SK-N-SH (cell line): ENCODE data around the gene PIP5KL1. TPM values are rescaled to one million over a fixed set of nuclear protein-coding genes. Genes with fewer than 3 reads are reported as not detected.

ENCODE experiments used
- CTCF ChIA-PET: fragments of 300-600, 350-600 bp; formaldehyde crosslinking; extraction: SDS; loops from one replicate; lab custom pipeline; 2021; lab: Yijun Ruan, JAX
- POLR2A ChIA-PET: fragments of 350-600 bp; sonication (Branson Sonifier 250); formaldehyde crosslinking; extraction: SDS; loops from one replicate; lab custom pipeline; 2020; ENCODE audit warnings: antibody characterized with exemption, inconsistent platforms; lab: Yijun Ruan, JAX
- DNase-seq: peaks from one replicate; pipeline ENCODE4 v3.0.0; 2012
- H2AFZ ChIP-seq: fragments of 200-600 bp; sonication (generic); 2 replicates; pipeline ENCODE4 v1.8.1; 2016; ENCODE audit warnings: antibody characterized with exemption, mild to moderate bottlenecking, low read depth
- H3F3A ChIP-seq: fragments of 200-600 bp; sonication (generic); replicated peaks from 2 replicates; pipeline ENCODE3; 2016; ENCODE audit warnings: antibody characterized with exemption, mild to moderate bottlenecking; ENCODE audit not compliant: insufficient read depth
- H3K27ac ChIP-seq, 2 experiments: fragments of 200-500 bp in 1 of 2; fragments of 200-600 bp in 1 of 2; sonication (Bioruptor generic) in 1 of 2; sonication (generic), shearing (Covaris generic) in 1 of 2; 2 replicates each; pipeline versions ENCODE4 v1.5.1 to v1.6.1; 2014 to 2016; ENCODE audit warnings: low read depth in 2 of 2, inconsistent platforms in 1 of 2, low read length in 1 of 2, mild to moderate bottlenecking in 1 of 2, mixed read lengths in 1 of 2
- H3K27me3 ChIP-seq: fragments of 200-600 bp; sonication (generic), shearing (Covaris generic); 2 replicates; pipeline ENCODE4 v1.6.1; 2016; ENCODE audit warnings: mixed run types; ENCODE audit not compliant: insufficient read depth
- H3K36me3 ChIP-seq, 2 experiments: fragments of 200-500 bp in 1 of 2; fragments of 200-600 bp in 1 of 2; sonication (Bioruptor generic) in 1 of 2; sonication (generic) in 1 of 2; replicated peaks in 1 of 2; 2 replicates each; pipeline versions ENCODE3 to v1.5.1; 2014 to 2016; ENCODE audit warnings: low read length in 1 of 2, mild to moderate bottlenecking in 1 of 2; ENCODE audit not compliant: insufficient read depth in 2 of 2, control insufficient read depth in 1 of 2
- H3K4me1 ChIP-seq, 2 experiments: fragments of 200-500 bp in 1 of 2; fragments of 200-600 bp in 1 of 2; sonication (Bioruptor generic) in 1 of 2; sonication (generic), shearing (Covaris generic) in 1 of 2; 2 replicates each; pipeline versions ENCODE4 v1.5.1 to v1.6.1; 2014 to 2016; ENCODE audit warnings: low read depth in 1 of 2, low read length in 1 of 2, mixed run types in 1 of 2; ENCODE audit not compliant: insufficient read depth in 2 of 2, control insufficient read depth in 1 of 2
- H3K4me2 ChIP-seq: fragments of 200-600 bp; sonication (generic), shearing (Covaris generic); 2 replicates; pipeline ENCODE4 v1.6.1; 2017; ENCODE audit warnings: mixed run types
- H3K4me3 ChIP-seq, 2 experiments: fragments of 200-500 bp in 1 of 2; fragments of 200-600 bp in 1 of 2; sonication (Bioruptor generic) in 1 of 2; sonication (generic), shearing (Covaris generic) in 1 of 2; 2 replicates each; pipeline versions ENCODE4 v1.5.1 to v1.8.1; 2014 to 2016; ENCODE audit warnings: low read depth in 2 of 2, inconsistent platforms in 1 of 2, low read length in 1 of 2, mild to moderate bottlenecking in 1 of 2, mixed read lengths in 1 of 2, moderate library complexity in 1 of 2
- H3K79me2 ChIP-seq: fragments of 200-600 bp; sonication (generic); 2 replicates; pipeline ENCODE4 v1.8.1; 2017; ENCODE audit warnings: mild to moderate bottlenecking; ENCODE audit not compliant: insufficient read depth
- H3K9ac ChIP-seq: fragments of 200-600 bp; sonication (generic); 2 replicates; pipeline ENCODE4 v1.6.1; 2017; ENCODE audit warnings: mixed run types
- H3K9me2 ChIP-seq: fragments of 200-600 bp; sonication (generic); 2 replicates; pipeline ENCODE4 v1.6.1; 2017; ENCODE audit warnings: mixed run types
- H3K9me3 ChIP-seq: fragments of 200-600 bp; sonication (generic); 2 replicates; pipeline ENCODE4 v1.6.1; 2017; ENCODE audit warnings: mixed run types, mild to moderate bottlenecking, moderate library complexity
- H4K20me1 ChIP-seq: fragments of 200-600 bp; sonication (generic); 2 replicates; pipeline ENCODE4 v1.6.1; 2017; ENCODE audit warnings: mild to moderate bottlenecking, mixed run types; ENCODE audit not compliant: insufficient read depth
- EP300 ChIP-seq, 2 experiments: IDR thresholded peaks; 2 replicates each; pipeline versions ENCODE4 v1.4.0 to v1.6.1; 2012; ENCODE audit warnings: borderline replicate concordance in 1 of 2, low read depth in 1 of 2, low read length in 1 of 2
- EZH2phosphoT487 ChIP-seq: fragments of 200-600 bp; sonication (generic); IDR thresholded peaks from 2 replicates; pipeline ENCODE4 v1.6.1; 2017; ENCODE audit warnings: low read depth, mixed run types, mild to moderate bottlenecking, antibody characterized with exemption, moderate library complexity, borderline replicate concordance
- FOXJ3 ChIP-seq: sonication (generic); formaldehyde crosslinking; IDR thresholded peaks from 2 replicates; pipeline ENCODE4 v1.5.1; 2020; ENCODE audit warnings: mild to moderate bottlenecking, missing genetic modification reagents
- FOXM1 ChIP-seq: IDR thresholded peaks from 2 replicates; pipeline ENCODE4 v1.4.0; 2012; ENCODE audit warnings: low read depth, mild to moderate bottlenecking
- GABPA ChIP-seq: IDR thresholded peaks from 2 replicates; pipeline ENCODE4 v1.4.0; 2012; ENCODE audit warnings: low read depth, mild to moderate bottlenecking
- GATA2 ChIP-seq: sonication (generic); formaldehyde crosslinking; IDR thresholded peaks from 2 replicates; pipeline ENCODE4 v1.5.0; 2020; ENCODE audit warnings: mild to moderate bottlenecking, missing genetic modification reagents
- NFIC ChIP-seq: IDR thresholded peaks from 2 replicates; pipeline ENCODE4 v1.4.0; 2012; ENCODE audit warnings: borderline replicate concordance
- NRF1 ChIP-seq: IDR thresholded peaks from 2 replicates; pipeline ENCODE4 v1.6.1; 2012; ENCODE audit warnings: low read depth, mild to moderate bottlenecking, low read length
- RAD21 ChIP-seq: IDR thresholded peaks from 2 replicates; pipeline ENCODE4 v1.6.1; 2012; ENCODE audit warnings: mild to moderate bottlenecking, low read length
- RFX5 ChIP-seq: IDR thresholded peaks from 2 replicates; pipeline ENCODE4 v1.6.1; 2012; ENCODE audit warnings: mild to moderate bottlenecking, improper control_type of control experiment, low read length
- RXRA ChIP-seq: IDR thresholded peaks from 2 replicates; pipeline ENCODE4 v1.4.0; 2012; ENCODE audit warnings: low read depth, mild to moderate bottlenecking, borderline replicate concordance
- TAF1 ChIP-seq: IDR thresholded peaks from 2 replicates; pipeline ENCODE4 v1.6.1; 2012; ENCODE audit warnings: low read depth, mild to moderate bottlenecking, low read length, moderate library complexity, borderline replicate concordance
- TEAD4 ChIP-seq: IDR thresholded peaks from 2 replicates; pipeline ENCODE4 v1.4.0; 2012; ENCODE audit warnings: mild to moderate bottlenecking, borderline replicate concordance; ENCODE audit not compliant: insufficient read depth
- WGBS: methylation state at CpG from one replicate; pipeline ENCODE4 v1.1.6; 2017; ENCODE audit warnings: low lambda C conversion rate; 5-methylcytosine and 5-hydroxymethylcytosine counted together
- polyA plus RNA-seq, 3 experiments: library from polyadenylated mRNA; depleted of rRNA; stranded (reverse); fragments of >200 nt; gene quantifications; 2 replicates each; pipeline ENCODE4 v1.2.3, GENCODE V29; 2012
- TF ChIP-seq, protein P1 (sequence below): IDR thresholded peaks from 2 replicates; pipeline ENCODE4 v1.4.0; 2012; ENCODE audit warnings: low read depth
- TF ChIP-seq, protein P2 (sequence below): fragments of 200-600 bp; sonication (generic); IDR thresholded peaks from 2 replicates; pipeline ENCODE4 v1.6.1; 2017; ENCODE audit warnings: antibody characterized with exemption, mild to moderate bottlenecking, moderate library complexity

Gene PIP5KL1
- polyA plus RNA-seq, 1 of the 3 experiments (the other 2 are of a cell fraction) = 4.0 TPM

DNA sequence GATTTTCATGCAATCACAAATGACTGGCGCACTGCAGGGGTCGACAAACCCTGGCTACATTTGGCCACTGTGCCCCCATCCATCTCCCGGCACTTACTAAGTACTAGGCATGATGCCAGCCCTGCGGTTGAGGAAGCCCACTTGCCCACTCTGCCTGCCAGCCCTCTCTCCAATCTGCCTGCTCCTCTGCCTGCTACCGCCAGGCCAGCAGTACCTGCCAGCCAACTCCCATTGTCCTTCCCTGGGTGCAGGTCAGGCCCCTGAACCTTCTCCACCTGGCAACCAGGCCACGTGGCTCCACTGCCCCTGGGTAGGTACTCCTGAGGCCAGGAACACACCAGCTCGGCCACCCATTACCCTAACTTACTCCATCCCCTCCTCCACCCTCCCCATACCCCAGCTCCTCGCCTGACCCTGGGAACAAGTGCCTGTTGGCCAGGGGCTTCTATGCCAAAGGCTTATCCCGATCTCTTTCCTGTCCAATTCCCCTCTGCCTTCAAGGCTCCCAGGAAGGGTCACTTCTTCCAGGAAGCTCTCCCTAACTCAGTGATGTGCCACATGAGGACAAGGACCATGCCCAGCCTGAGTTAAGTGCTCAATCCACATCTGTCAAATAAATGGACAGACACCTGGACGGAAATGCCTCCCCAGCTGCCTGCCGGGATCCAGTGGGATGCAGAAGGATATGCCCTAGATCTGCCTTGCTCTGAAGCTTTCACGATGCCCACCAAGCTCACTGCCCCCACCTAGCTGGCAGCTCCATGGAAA is 43.6 kb upstream of the PIP5KL1 start:
- CTCF ChIA-PET = interaction anchor here (0.6 to 7.9 kb wide), 14 partner anchors 8 to 151 kb away, joined by 3 to 75 read pairs (median 4); no protein-coding TSS in a partner anchor
- no peaks in the 10 kb centered on the region for H3K36me3 ChIP-seq
- POLR2A ChIA-PET = interaction anchor here (0.6 to 1.3 kb wide), 2 partner anchors 9 to 32 kb away, joined by 3 to 4 read pairs; no protein-coding TSS in a partner anchor

DNA sequence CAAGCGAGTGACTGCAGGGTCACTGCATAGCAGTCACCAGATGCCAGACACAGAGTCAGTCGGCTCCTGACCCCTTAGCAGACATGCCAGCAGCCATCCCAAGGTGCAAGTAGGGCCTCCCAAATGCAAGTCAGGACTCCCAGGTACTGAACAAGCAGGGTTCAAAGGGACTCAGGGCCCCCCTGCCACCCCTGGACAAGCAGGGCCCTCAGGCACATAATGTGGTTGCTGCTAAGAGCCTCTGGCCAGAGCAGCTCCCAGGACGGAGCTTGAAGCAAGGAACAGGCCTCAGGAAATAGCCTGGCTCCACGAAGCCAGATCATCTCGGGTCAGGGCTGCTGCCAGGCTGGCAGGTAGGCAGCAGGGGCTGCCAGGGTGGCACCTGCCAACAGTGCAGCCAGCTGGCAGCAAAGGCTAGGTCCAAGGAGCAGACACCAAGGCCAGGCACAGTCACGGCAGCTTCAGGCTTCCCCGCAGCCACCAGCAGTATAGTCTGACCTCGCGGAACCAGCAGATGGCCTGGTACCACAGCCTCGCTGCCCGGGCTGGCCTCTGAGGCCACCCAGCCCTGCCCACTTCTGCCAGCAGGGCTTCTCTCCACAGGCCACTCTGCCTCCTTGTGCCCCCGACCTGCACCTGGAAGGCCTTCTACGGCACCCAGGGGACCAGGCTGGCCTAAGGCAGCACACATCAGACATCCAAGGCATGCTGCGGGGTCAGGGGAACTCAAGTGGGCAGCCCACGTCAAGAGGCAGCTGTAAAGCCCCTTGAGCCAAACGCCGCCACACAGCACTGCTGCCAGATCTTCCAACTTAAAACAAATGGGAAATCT is 42.8 kb upstream of the PIP5KL1 start:
- Histone ChIP-seq H3K27ac (peak overlapping the region; percentile 42 to 93; a peak in 3 of 4 replicates), H4K20me1 (peaks cover 75% of the 10 kb centered on the region), H3K9me2 (no peaks in the 10 kb centered on the region), H3K9me3 (no peaks in the 10 kb centered on the region), H3F3A (peaks cover 7% of the 10 kb centered on the region), H2AFZ (no peak overlapping the region), H3K36me3 (no peaks in the 10 kb centered on the region), H3K4me2 (peak overlapping the region; percentile 98; the same call in 1 of the 2 replicates), H3K4me3 (no peak overlapping the region), H3K9ac (no peak overlapping the region; the same call in 1 of the 2 replicates), H3K27me3 (no peaks in the 10 kb centered on the region), H3K4me1 (peaks cover 86 to 99% of the 10 kb centered on the region in 2 experiments), H3K79me2 (peaks cover 98% of the 10 kb centered on the region)
- WGBS = 54% methylated on average over 4 of the region's 17 CpGs
- CTCF ChIA-PET = interaction anchor here (0.7 to 7.9 kb wide), 14 partner anchors 8 to 152 kb away, joined by 3 to 75 read pairs (median 5); no protein-coding TSS in a partner anchor
- TF ChIP-seq RAD21 (peak; percentile 24), EZH2phosphoT487 (no peak)
- POLR2A ChIA-PET = interaction anchor here (1.3 to 2.0 kb wide), 3 partner anchors 8 to 144 kb away, joined by 3 to 5 read pairs (median 3); no protein-coding TSS in a partner anchor
- DNase-seq = peak; percentile 76

More for the DNA sequence above, 43.6 kb upstream of the PIP5KL1 start:
- H4K20me1 ChIP-seq = peaks cover 83% of the 10 kb centered on the region
- H3K4me2 ChIP-seq = peak overlapping the region; percentile 98
- DNase-seq = peak; percentile 76
- H3K4me1 ChIP-seq = peaks cover 80 to 94% of the 10 kb centered on the region in 2 experiments
- peaks cover 2% of the 10 kb centered on the region for H3F3A ChIP-seq
- no peak overlapping the region; a peak in 1 of 4 replicates for H3K4me3 ChIP-seq
- no peak overlapping the region for H2AFZ ChIP-seq
- H3K79me2 ChIP-seq = peaks cover 98% of the 10 kb centered on the region
- no peaks in the 10 kb centered on the region for H3K9me2 ChIP-seq
- no peaks in the 10 kb centered on the region for H3K9me3 ChIP-seq
- peak in 1 of 2 experiments; percentile 17; a peak in 1 of 4 replicates for TF ChIP-seq EP300 (IDR thresholded peaks at IDR 0.05; ENCODE audit: borderline replicate concordance in 1 of 2, low read depth in 1 of 2, low read length in 1 of 2)
- no peak for TF ChIP-seq RXRA
- H3K27me3 ChIP-seq = no peaks in the 10 kb centered on the region
- WGBS = 54% methylated on average over 11 of the region's 12 CpGs
- H3K27ac ChIP-seq = peak overlapping the region; percentile 39 to 93; a peak in 2 of 4 replicates
- no peak overlapping the region for H3K9ac ChIP-seq

DNA sequence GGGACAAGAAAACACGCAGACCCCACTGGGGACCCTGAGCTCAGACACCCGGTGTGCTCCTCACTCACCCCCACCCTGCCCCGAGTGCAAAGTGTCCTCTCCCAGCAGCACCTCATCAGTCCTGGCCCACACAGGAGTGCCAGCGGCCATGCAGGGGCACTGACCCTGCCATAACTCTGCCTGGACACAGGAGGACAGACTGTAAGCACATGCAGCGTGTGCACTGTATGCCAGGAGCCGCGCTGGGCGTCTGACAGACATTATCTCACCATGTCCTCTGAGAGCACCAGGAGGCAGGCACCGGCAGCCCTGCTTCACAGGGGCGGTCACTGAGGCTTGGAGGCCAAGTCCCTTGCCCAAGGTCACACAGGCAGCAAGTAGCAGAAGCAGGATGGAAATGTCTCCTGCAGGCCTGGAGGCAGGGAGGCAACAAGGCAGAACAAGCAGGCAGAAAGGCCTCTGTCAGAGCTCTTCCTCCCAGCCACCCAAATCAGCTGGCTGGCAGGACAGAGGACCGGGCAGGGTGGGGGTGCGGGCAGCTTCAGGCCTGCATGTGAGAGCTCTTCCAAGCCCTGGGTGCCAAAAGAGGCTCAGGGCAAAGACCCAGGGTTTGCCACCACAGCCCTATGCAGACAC is 41.8 kb upstream of the PIP5KL1 start:
- Histone ChIP-seq H3K4me3 (no peak overlapping the region), H3K9me3 (no peaks in the 10 kb centered on the region), H3K79me2 (peaks cover 98% of the 10 kb centered on the region), H3K4me2 (peak overlapping the region; percentile 98; the same call in 1 of the 2 replicates), H2AFZ (no peak overlapping the region), H3K4me1 (peaks cover 86 to 100% of the 10 kb centered on the region in 2 experiments), H3F3A (peaks cover 7% of the 10 kb centered on the region), H3K36me3 (no peaks in the 10 kb centered on the region), H4K20me1 (peaks cover 64% of the 10 kb centered on the region), H3K27me3 (no peaks in the 10 kb centered on the region), H3K9me2 (no peaks in the 10 kb centered on the region), H3K27ac (peak overlapping the region; percentile 42 to 93; a peak in 3 of 4 replicates), H3K9ac (no peak overlapping the region)
- POLR2A ChIA-PET = interaction anchor here (1.3 to 2.0 kb wide), 2 partner anchors 30 to 145 kb away, joined by 3 to 5 read pairs; no protein-coding TSS in a partner anchor
- DNase-seq = peak; percentile 84
- WGBS = 10% methylated on average over 2 of the region's 12 CpGs
- CTCF ChIA-PET = interaction anchor here (0.7 to 7.9 kb wide), 9 partner anchors 17 to 145 kb away, joined by 3 to 75 read pairs (median 6); partner anchors contain the start of gene SLC25A25
- TF ChIP-seq, protein P1, sequence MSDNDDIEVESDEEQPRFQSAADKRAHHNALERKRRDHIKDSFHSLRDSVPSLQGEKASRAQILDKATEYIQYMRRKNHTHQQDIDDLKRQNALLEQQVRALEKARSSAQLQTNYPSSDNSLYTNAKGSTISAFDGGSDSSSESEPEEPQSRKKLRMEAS = no peak
- TF ChIP-seq NFIC (no peak), TAF1 (no peak), TEAD4 (no peak), RFX5 (no peak), GABPA (no peak), FOXM1 (no peak), FOXJ3 (CRISPR knock-in tag) (peak; percentile 82; the same call in 1 of the 2 replicates), GATA2 (CRISPR knock-in tag) (peak; percentile 76), NRF1 (no peak)
- TF ChIP-seq, protein P2, sequence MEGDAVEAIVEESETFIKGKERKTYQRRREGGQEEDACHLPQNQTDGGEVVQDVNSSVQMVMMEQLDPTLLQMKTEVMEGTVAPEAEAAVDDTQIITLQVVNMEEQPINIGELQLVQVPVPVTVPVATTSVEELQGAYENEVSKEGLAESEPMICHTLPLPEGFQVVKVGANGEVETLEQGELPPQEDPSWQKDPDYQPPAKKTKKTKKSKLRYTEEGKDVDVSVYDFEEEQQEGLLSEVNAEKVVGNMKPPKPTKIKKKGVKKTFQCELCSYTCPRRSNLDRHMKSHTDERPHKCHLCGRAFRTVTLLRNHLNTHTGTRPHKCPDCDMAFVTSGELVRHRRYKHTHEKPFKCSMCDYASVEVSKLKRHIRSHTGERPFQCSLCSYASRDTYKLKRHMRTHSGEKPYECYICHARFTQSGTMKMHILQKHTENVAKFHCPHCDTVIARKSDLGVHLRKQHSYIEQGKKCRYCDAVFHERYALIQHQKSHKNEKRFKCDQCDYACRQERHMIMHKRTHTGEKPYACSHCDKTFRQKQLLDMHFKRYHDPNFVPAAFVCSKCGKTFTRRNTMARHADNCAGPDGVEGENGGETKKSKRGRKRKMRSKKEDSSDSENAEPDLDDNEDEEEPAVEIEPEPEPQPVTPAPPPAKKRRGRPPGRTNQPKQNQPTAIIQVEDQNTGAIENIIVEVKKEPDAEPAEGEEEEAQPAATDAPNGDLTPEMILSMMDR = no peak
